NCI-H460 (cell line): Measurements from ENCODE around the gene RIPK4. TPM values are rescaled to one million over a fixed set of nuclear protein-coding genes. Genes with fewer than 3 reads are reported as not detected.
A peak's percentile ranks its signal among the peaks of the same experiment; 100 is the strongest.

Experiments used
- DNase-seq: peaks from one replicate; pipeline ENCODE4 v3.0.0-alpha.2; 2016; ENCODE audit warnings: low read depth; ENCODE audit errors: extremely low read depth
- total RNA-seq: library from RNA; depleted of rRNA; stranded (reverse); fragments of >200 nt; shearing (Covaris generic); gene quantifications from 2 replicates; pipeline ENCODE4 v1.2.3, GENCODE V29; 2014

The RIPK4 gene
- total RNA-seq, 1 experiment from 2014 or later = 1.8 TPM

GRCh38 chr21:41770901-41771624 lies 4.2 kb upstream of the RIPK4 start:
- no peak for DNase-seq

DNA sequence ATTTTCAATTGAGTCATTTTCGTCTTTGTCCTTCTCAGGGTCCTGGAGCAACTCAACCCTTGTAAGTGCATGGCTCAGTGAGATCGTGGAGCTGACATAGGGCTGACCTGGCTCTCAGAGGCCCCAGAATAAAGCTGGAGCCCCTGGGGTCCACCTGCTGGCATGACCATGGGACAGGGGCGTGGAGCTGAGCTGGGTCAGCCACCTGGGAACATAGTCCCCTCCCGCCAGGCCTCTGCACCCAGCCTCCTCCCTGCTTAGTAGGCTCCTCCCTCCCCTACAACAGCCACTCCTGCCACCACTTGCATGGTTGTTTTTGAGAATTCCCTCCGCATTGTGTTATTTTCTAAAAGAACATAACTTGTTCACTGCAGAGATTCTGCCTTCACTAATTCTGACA lies 3.1 kb upstream of the RIPK4 start:
- no peak for DNase-seq

GRCh38 chr21:41769521-41769920 lies 2.7 kb upstream of the RIPK4 start:
- DNase-seq = no peak

GRCh38 chr21:41769111-41769510 lies 2.3 kb upstream of the RIPK4 start:
- DNase-seq = no peak

DNA sequence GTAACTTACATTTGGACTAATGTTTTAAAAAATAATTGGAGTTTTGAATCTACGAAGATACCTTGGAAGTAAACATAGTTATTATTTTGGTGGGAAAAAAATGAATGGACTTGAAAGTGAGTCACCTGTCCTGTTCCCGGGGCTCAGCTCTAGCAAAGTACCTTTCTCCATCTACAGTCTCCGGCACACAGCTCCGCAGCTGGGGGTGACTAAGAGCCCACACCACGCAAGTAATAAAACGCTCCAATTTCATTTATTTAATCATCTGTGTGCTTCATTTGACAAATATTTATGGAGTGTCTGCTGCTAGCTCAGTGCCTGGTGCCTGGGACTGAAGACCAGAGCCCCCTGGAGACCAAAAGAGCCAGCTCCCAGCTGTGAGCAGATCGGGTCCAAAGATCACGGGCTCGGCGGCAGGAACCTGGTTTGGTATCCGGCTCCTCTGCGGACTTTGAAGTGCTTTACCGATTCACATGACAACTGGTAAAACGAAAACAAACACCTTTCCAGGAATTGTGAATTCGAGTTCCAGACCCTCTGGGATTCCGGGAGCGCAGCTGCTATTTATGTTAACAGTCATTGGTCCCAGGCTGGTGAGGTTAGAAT lies 1.7 kb upstream of the RIPK4 start:
- DNase-seq = no peak

- DNase-seq = no peak
Measured at GRCh38 chr21:41767606-41768436, 969 bp upstream of the RIPK4 start.

GRCh38 chr21:41765973-41766882 lies 624 bp downstream of the RIPK4 start:
- no peak for DNase-seq

DNA sequence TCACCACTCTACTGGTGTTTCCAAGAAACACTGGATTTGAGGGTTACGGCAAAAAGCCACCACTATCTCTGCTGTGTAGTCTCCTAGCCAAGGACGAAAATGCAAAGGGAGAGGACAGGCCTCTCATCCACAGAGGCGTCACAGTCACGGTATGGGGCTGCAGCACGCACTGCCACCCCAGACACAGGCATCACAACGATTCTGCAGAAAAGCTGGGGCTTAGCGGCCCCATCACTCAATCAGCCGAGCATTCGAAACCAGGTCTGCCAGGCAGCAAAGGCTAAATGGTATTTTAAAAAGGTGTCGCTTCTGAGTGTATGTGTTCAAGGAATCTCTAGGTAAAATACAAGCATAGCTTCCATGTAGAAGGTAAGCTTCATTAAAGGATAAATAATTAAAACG lies 1.4 kb downstream of the RIPK4 start:
- no peak for DNase-seq

- no peak for DNase-seq
Measured at GRCh38 chr21:41764558-41765419, 2.1 kb downstream of the RIPK4 start.

GRCh38 chr21:41763996-41764395 lies 2.9 kb downstream of the RIPK4 start:
- DNase-seq = no peak

DNA sequence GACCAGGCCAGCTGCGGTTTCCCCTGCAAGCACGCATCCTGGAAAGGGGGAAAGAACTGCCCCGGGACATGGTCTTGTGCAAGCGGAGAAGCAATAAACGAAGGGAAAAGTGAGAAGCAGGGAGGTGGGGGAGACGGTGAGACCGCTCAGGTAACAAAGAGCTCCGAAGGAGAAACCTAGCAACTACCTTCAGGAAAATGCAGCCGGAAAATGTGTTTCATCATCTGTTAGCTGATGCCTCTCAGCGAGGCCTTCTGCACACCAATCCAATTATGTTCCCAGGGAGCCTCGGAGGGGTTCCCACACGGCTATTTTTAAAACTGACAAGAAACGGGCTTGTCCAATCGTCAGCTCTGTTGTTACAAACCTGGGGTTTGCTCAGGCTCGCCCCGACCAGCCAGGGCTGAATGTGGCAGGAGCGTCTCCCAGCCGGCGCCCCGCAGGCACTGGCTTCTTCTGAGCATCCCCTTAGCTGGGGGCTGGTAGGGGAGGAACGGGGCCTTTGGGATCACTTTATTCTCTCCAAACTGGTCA lies 3.4 kb downstream of the RIPK4 start:
- DNase-seq = no peak

GRCh38 chr21:41762753-41763152 lies 4.1 kb downstream of the RIPK4 start:
- no peak for DNase-seq

DNA sequence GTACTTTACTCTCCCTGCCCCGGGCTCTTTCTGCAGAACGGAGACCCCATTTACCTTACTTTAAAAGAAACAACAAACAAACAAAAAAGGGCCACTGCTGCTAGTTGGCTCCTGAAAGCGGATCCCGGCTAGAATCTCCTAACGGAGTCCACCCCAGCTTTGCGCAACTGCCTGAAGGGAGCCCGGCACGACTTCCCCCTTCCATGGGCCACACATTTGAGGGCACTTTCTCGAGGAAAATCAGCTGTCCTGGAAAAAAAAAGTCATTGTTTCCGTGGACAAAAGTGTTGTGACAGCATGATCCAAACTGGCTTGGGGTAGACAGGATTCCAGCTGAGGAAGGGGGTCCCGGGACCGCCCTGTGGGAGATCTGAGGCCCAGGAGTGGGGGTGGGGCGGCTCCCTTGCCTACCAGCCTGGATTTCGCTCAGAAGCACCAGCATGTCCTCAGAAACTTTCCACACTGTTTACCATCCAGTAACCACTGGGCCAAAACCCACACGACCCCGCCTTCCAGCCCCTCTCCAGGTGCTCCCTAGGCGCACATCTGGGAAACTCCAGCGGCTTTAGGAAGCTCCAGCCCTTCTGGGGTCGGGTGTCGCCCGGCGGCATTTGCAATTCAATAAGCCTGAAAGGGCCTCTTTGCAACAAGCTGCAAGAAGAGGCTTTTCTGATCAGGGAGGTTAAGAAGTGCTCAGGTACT lies 4.8 kb downstream of the RIPK4 start:
- DNase-seq = no peak

DNA sequence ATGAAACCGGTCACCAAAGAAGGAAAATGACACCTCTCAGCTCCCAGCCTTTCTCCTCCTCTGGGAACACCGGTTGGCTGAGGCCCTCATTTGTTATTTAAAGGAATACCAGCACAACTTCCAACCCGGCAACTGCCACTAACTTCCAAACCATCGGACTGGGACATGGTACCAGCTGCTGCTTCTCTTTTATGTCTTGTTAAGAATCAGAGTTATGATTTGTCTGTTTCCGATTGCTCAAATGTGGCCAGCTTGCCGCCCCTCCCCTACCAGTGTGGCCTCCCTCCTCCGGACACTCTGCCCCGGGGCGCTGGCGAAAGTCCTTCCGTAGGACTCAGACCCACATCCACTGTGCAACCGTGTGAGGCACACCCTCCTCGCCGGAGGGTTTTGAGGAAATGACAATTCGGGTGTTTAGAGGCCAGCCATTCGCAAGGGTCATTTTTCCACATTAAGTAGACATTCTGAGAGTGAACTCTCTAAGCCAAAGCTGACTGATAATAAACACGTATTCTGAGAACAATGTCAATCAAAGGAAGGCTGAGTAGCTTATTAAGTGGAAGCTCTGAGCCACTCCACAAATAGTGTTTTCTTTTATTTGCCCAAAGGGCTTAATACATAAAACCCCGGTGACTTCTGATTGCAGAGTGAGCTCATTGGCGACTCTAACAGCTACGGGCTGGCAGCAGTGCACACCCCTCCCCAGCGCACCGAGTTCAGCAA lies 5.5 kb downstream of the RIPK4 start:
- DNase-seq = peak; percentile 65

- DNase-seq = no peak
Measured at GRCh38 chr21:41760411-41760810, 6.4 kb downstream of the RIPK4 start.

DNA sequence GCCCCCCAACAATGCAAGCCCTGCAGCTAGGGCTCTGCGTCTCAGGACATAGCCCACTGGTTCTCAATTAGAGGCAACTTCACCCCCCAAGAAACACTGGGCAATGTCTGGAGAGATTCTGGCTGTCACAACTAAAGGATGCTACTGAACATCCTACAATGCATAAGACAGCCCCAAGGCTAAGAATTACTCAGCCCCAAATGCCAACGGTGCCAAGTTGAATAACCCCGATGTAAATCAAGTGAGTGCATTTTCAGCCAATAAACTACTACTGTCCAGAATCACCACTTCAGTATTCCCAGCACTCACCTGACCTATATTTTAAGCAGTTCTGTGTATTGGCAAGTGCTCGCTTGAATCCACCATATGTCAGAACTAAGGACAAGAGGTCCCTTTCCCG lies 6.9 kb downstream of the RIPK4 start:
- DNase-seq = no peak

- no peak for DNase-seq
Measured at GRCh38 chr21:41759214-41759840, 7.5 kb downstream of the RIPK4 start.

DNA sequence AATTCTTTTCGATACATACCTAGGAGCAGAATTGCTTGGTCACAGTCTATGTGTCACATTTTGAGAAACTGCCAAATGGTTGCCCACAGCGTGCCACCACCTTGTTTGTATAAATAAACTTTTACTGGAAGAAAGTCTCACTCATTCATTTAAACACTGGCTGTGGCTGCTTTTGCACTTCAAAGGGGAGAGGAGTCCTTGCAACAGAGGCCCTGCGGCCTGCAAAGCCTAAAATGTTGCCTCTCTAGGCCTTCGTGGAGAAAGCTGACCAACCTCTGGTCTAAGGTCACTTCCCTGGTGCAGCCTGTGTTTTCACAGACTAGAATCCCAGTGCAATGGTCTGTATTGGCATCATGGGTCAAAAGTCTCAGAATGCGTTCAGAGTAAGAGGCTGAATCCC lies 8.3 kb downstream of the RIPK4 start:
- DNase-seq = no peak
